SK-N-SH (cell line): ENCODE results near the gene LENEP. TPM values are rescaled to one million over a fixed set of nuclear protein-coding genes. Genes with fewer than 3 reads are reported as not detected.
A peak's percentile ranks its signal among the peaks of the same experiment; 100 is the strongest.

Source experiments
- CTCF ChIA-PET: fragments of 300-600, 350-600 bp; formaldehyde crosslinking; extraction: SDS; loops from one replicate; lab custom pipeline; 2021; lab: Yijun Ruan, JAX
- POLR2A ChIA-PET: fragments of 350-600 bp; sonication (Branson Sonifier 250); formaldehyde crosslinking; extraction: SDS; loops from one replicate; lab custom pipeline; 2020; ENCODE audit warnings: antibody characterized with exemption, inconsistent platforms; lab: Yijun Ruan, JAX
- DNase-seq: peaks from one replicate; pipeline ENCODE4 v3.0.0; 2012
- H2AFZ ChIP-seq: fragments of 200-600 bp; sonication (generic); 2 replicates; pipeline ENCODE4 v1.8.1; 2016; ENCODE audit warnings: antibody characterized with exemption, mild to moderate bottlenecking, low read depth
- H3F3A ChIP-seq: fragments of 200-600 bp; sonication (generic); replicated peaks from 2 replicates; pipeline ENCODE3; 2016; ENCODE audit warnings: antibody characterized with exemption, mild to moderate bottlenecking; ENCODE audit not compliant: insufficient read depth
- H3K27ac ChIP-seq, 2 experiments: fragments of 200-500 bp in 1 of 2; fragments of 200-600 bp in 1 of 2; sonication (Bioruptor generic) in 1 of 2; sonication (generic), shearing (Covaris generic) in 1 of 2; 2 replicates each; pipeline versions ENCODE4 v1.5.1 to v1.6.1; 2014 to 2016; ENCODE audit warnings: low read depth in 2 of 2, inconsistent platforms in 1 of 2, low read length in 1 of 2, mild to moderate bottlenecking in 1 of 2, mixed read lengths in 1 of 2
- H3K27me3 ChIP-seq: fragments of 200-600 bp; sonication (generic), shearing (Covaris generic); 2 replicates; pipeline ENCODE4 v1.6.1; 2016; ENCODE audit warnings: mixed run types; ENCODE audit not compliant: insufficient read depth
- H3K36me3 ChIP-seq, 2 experiments: fragments of 200-500 bp in 1 of 2; fragments of 200-600 bp in 1 of 2; sonication (Bioruptor generic) in 1 of 2; sonication (generic) in 1 of 2; replicated peaks in 1 of 2; 2 replicates each; pipeline versions ENCODE3 to v1.5.1; 2014 to 2016; ENCODE audit warnings: low read length in 1 of 2, mild to moderate bottlenecking in 1 of 2; ENCODE audit not compliant: insufficient read depth in 2 of 2, control insufficient read depth in 1 of 2
- H3K4me1 ChIP-seq, 2 experiments: fragments of 200-500 bp in 1 of 2; fragments of 200-600 bp in 1 of 2; sonication (Bioruptor generic) in 1 of 2; sonication (generic), shearing (Covaris generic) in 1 of 2; 2 replicates each; pipeline versions ENCODE4 v1.5.1 to v1.6.1; 2014 to 2016; ENCODE audit warnings: low read depth in 1 of 2, low read length in 1 of 2, mixed run types in 1 of 2; ENCODE audit not compliant: insufficient read depth in 2 of 2, control insufficient read depth in 1 of 2
- H3K4me2 ChIP-seq: fragments of 200-600 bp; sonication (generic), shearing (Covaris generic); 2 replicates; pipeline ENCODE4 v1.6.1; 2017; ENCODE audit warnings: mixed run types
- H3K4me3 ChIP-seq, 2 experiments: fragments of 200-500 bp in 1 of 2; fragments of 200-600 bp in 1 of 2; sonication (Bioruptor generic) in 1 of 2; sonication (generic), shearing (Covaris generic) in 1 of 2; 2 replicates each; pipeline versions ENCODE4 v1.5.1 to v1.8.1; 2014 to 2016; ENCODE audit warnings: low read depth in 2 of 2, inconsistent platforms in 1 of 2, low read length in 1 of 2, mild to moderate bottlenecking in 1 of 2, mixed read lengths in 1 of 2, moderate library complexity in 1 of 2
- H3K79me2 ChIP-seq: fragments of 200-600 bp; sonication (generic); 2 replicates; pipeline ENCODE4 v1.8.1; 2017; ENCODE audit warnings: mild to moderate bottlenecking; ENCODE audit not compliant: insufficient read depth
- H3K9ac ChIP-seq: fragments of 200-600 bp; sonication (generic); 2 replicates; pipeline ENCODE4 v1.6.1; 2017; ENCODE audit warnings: mixed run types
- H3K9me2 ChIP-seq: fragments of 200-600 bp; sonication (generic); 2 replicates; pipeline ENCODE4 v1.6.1; 2017; ENCODE audit warnings: mixed run types
- H3K9me3 ChIP-seq: fragments of 200-600 bp; sonication (generic); 2 replicates; pipeline ENCODE4 v1.6.1; 2017; ENCODE audit warnings: mixed run types, mild to moderate bottlenecking, moderate library complexity
- H4K20me1 ChIP-seq: fragments of 200-600 bp; sonication (generic); 2 replicates; pipeline ENCODE4 v1.6.1; 2017; ENCODE audit warnings: mild to moderate bottlenecking, mixed run types; ENCODE audit not compliant: insufficient read depth
- CHD2 ChIP-seq: fragments of 150-350 bp; IDR thresholded peaks from 2 replicates; pipeline ENCODE4 v1.6.1; 2018; ENCODE audit warnings: low read length; ENCODE audit not compliant: partially characterized antibody
- TEAD4 ChIP-seq: IDR thresholded peaks from 2 replicates; pipeline ENCODE4 v1.4.0; 2012; ENCODE audit warnings: mild to moderate bottlenecking, borderline replicate concordance; ENCODE audit not compliant: insufficient read depth
- YY1 ChIP-seq: IDR thresholded peaks from 2 replicates; pipeline ENCODE4 v1.4.0; 2012; ENCODE audit warnings: low read depth, mild to moderate bottlenecking
- ZBTB33 ChIP-seq: IDR thresholded peaks from 2 replicates; pipeline ENCODE4 v1.4.0; 2012; ENCODE audit warnings: low read depth, borderline replicate concordance
- WGBS: methylation state at CpG from one replicate; pipeline ENCODE4 v1.1.6; 2017; ENCODE audit warnings: low lambda C conversion rate; 5-methylcytosine and 5-hydroxymethylcytosine counted together
- polyA plus RNA-seq, 3 experiments: library from polyadenylated mRNA; depleted of rRNA; stranded (reverse); fragments of >200 nt; gene quantifications; 2 replicates each; pipeline ENCODE4 v1.2.3, GENCODE V29; 2012
- TF ChIP-seq, protein P1 (sequence below): IDR thresholded peaks from 2 replicates; pipeline ENCODE4 v1.6.1; 2012; ENCODE audit warnings: mild to moderate bottlenecking, low read depth, low read length, moderate library complexity

The LENEP gene
- polyA plus RNA-seq, 1 of the 3 experiments (the other 2 are of a cell fraction), result not detected

- TF ChIP-seq, protein P1, sequence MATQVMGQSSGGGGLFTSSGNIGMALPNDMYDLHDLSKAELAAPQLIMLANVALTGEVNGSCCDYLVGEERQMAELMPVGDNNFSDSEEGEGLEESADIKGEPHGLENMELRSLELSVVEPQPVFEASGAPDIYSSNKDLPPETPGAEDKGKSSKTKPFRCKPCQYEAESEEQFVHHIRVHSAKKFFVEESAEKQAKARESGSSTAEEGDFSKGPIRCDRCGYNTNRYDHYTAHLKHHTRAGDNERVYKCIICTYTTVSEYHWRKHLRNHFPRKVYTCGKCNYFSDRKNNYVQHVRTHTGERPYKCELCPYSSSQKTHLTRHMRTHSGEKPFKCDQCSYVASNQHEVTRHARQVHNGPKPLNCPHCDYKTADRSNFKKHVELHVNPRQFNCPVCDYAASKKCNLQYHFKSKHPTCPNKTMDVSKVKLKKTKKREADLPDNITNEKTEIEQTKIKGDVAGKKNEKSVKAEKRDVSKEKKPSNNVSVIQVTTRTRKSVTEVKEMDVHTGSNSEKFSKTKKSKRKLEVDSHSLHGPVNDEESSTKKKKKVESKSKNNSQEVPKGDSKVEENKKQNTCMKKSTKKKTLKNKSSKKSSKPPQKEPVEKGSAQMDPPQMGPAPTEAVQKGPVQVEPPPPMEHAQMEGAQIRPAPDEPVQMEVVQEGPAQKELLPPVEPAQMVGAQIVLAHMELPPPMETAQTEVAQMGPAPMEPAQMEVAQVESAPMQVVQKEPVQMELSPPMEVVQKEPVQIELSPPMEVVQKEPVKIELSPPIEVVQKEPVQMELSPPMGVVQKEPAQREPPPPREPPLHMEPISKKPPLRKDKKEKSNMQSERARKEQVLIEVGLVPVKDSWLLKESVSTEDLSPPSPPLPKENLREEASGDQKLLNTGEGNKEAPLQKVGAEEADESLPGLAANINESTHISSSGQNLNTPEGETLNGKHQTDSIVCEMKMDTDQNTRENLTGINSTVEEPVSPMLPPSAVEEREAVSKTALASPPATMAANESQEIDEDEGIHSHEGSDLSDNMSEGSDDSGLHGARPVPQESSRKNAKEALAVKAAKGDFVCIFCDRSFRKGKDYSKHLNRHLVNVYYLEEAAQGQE, result no peak
These were observed 22.6 kb upstream of the LENEP start, which contains the start of gene SHC1 (continued) for GRCh38 chr1:154970631-154971340.

- Histone ChIP-seq H3K27ac (peak overlapping the region; percentile 97 to 99), H2AFZ (no peak overlapping the region), H4K20me1 (peaks cover 27% of the 10 kb centered on the region), H3K36me3 (peaks cover 18 to 20% of the 10 kb centered on the region in 2 experiments), H3K4me2 (peak overlapping the region; percentile 98), H3K9me2 (no peaks in the 10 kb centered on the region), H3K79me2 (peaks cover 70% of the 10 kb centered on the region), H3K9ac (peak overlapping the region; percentile 88), H3K27me3 (no peaks in the 10 kb centered on the region), H3F3A (peaks cover 39% of the 10 kb centered on the region), H3K4me3 (peak overlapping the region; percentile 4 to 90), H3K4me1 (peaks cover 18 to 65% of the 10 kb centered on the region in 2 experiments), H3K9me3 (no peaks in the 10 kb centered on the region)
- DNase-seq, result no peak
- TF ChIP-seq TEAD4, result no peak
- TF ChIP-seq CHD2, result no peak
- no peak for TF ChIP-seq YY1
- WGBS, result 57% methylated on average over 10 of the region's 10 CpGs
- ChIA-PET POLR2A (interaction anchor here (1.2 to 3.7 kb wide), 7 partner anchors 8 to 30 kb away, joined by 7 to 25 read pairs (median 15); partner anchors contain the start of genes FLAD1, PBXIP1 and PYGO2), CTCF (interaction anchor here (1.0 to 37.5 kb wide), 9 partner anchors 11 to 196 kb away, joined by 3 to 640 read pairs (median 7); partner anchors contain the start of genes FLAD1, LENEP, PYGO2 and ZBTB7B)
These were observed 21.9 kb upstream of the LENEP start for GRCh38 chr1:154971341-154971998.

- no peak for DNase-seq
- ChIA-PET CTCF (interaction anchor here (0.8 to 37.5 kb wide), 5 partner anchors 11 to 113 kb away, joined by 3 to 640 read pairs (median 7); partner anchors contain the start of genes LENEP, PYGO2 and ZBTB7B), POLR2A (interaction anchor here (1.5 kb wide), 1 partner anchor 11 kb away, joined by 3 read pairs; the partner anchor contains the start of gene FLAD1)
- Histone ChIP-seq H3K27ac (peak overlapping the region; percentile 97 to 99), H3K9me3 (no peaks in the 10 kb centered on the region), H2AFZ (no peak overlapping the region), H3K79me2 (peaks cover 70% of the 10 kb centered on the region), H3K4me2 (peak overlapping the region; percentile 98), H3K27me3 (no peaks in the 10 kb centered on the region), H4K20me1 (peaks cover 23% of the 10 kb centered on the region), H3K36me3 (peaks cover 11 to 13% of the 10 kb centered on the region in 2 experiments), H3F3A (peaks cover 36% of the 10 kb centered on the region), H3K4me3 (peak overlapping the region; percentile 12 to 90; a peak in 3 of 4 replicates), H3K4me1 (peaks cover 25 to 66% of the 10 kb centered on the region in 2 experiments), H3K9ac (peak overlapping the region; percentile 88), H3K9me2 (no peaks in the 10 kb centered on the region)
- 0 out of 2 replicates have a peak, but pooled peaks have one; percentile 39 for TF ChIP-seq ZBTB33
- no peak for TF ChIP-seq YY1
- 30% methylated on average over 3 of the region's 3 CpGs for WGBS
These were observed 21.2 kb upstream of the LENEP start for GRCh38 chr1:154972213-154972516.
